Activated CD8-positive, alpha-beta memory T cell treated with anti-CD3 and anti-CD28 coated beads, Interleukin-2, amount 50 U/mL, for 48 hours (primary cell): ENCODE results near the gene ABCB10.
A peak's percentile ranks its signal among the peaks of the same experiment; 100 is the strongest.
"Not testable (repeated sequence)": the region's sequence is repeated elsewhere in the genome, so short reads cannot be mapped to it uniquely, and the experiment has no call there.

Experiments
- DNase-seq: peaks from one replicate; pipeline ENCODE4 v3.0.0-alpha.2; 2020

ABCB10 gene

GRCh38 chr1:229531326-229531725 lies 27.2 kb downstream of the ABCB10 start:
- no peak for DNase-seq

- no peak for DNase-seq
Measured at GRCh38 chr1:229529639-229530038, 28.9 kb downstream of the ABCB10 start.

- DNase-seq: no peak
Measured at GRCh38 chr1:229526695-229527094, 31.8 kb downstream of the ABCB10 start.

- DNase-seq: no peak
Measured at GRCh38 chr1:229523052-229523451, 35.5 kb downstream of the ABCB10 start.

GRCh38 chr1:229514578-229515275 lies 43.8 kb downstream of the ABCB10 start:
- DNase-seq: no peak

- DNase-seq: not testable (repeated sequence)
Measured at GRCh38 chr1:229511625-229512024, 46.9 kb downstream of the ABCB10 start.

GRCh38 chr1:229511201-229511600 lies 47.3 kb downstream of the ABCB10 start:
- not testable (repeated sequence) for DNase-seq

GRCh38 chr1:229509576-229509975 lies 48.9 kb downstream of the ABCB10 start:
- no peak for DNase-seq

GRCh38 chr1:229508823-229509337 lies 49.6 kb downstream of the ABCB10 start:
- peak; percentile 52 for DNase-seq

GRCh38 chr1:229507951-229508822 lies 50.3 kb downstream of the ABCB10 start, which contains the start of gene NUP133:
Gene NUP133, minus strand, starts transcription at chr1:229508341. Its CDS starts 92 bp downstream, at chr1:229508249.
- peak; percentile 100 for DNase-seq

GRCh38 chr1:229507502-229507901 lies 51.0 kb downstream of the ABCB10 start:
- DNase-seq: no peak

GRCh38 chr1:229506633-229507032 lies 51.9 kb downstream of the ABCB10 start:
- no peak for DNase-seq

- DNase-seq: no peak
Measured at GRCh38 chr1:229495782-229496181, 62.7 kb downstream of the ABCB10 start.

GRCh38 chr1:229487181-229487580 lies 71.3 kb downstream of the ABCB10 start:
- DNase-seq: no peak

GRCh38 chr1:229485318-229485717 lies 73.2 kb downstream of the ABCB10 start:
- no peak for DNase-seq

GRCh38 chr1:229482511-229482910 lies 76.0 kb downstream of the ABCB10 start:
- no peak for DNase-seq

- DNase-seq: no peak
Measured at GRCh38 chr1:229480495-229480894, 78.0 kb downstream of the ABCB10 start.

GRCh38 chr1:229479660-229480399 lies 78.7 kb downstream of the ABCB10 start:
- DNase-seq: no peak

GRCh38 chr1:229478852-229479251 lies 79.7 kb downstream of the ABCB10 start:
- no peak for DNase-seq

GRCh38 chr1:229475859-229476258 lies 82.6 kb downstream of the ABCB10 start:
- not testable (repeated sequence) for DNase-seq

GRCh38 chr1:229474509-229474908 lies 84.0 kb downstream of the ABCB10 start:
- no peak for DNase-seq

- DNase-seq: no peak
Measured at GRCh38 chr1:229471175-229471574, 87.3 kb downstream of the ABCB10 start.
